GM12801 (cell line): Measurements from ENCODE around the gene CADM2.

Experiments used
- TF ChIP-seq, protein P1 (sequence below): IDR thresholded peaks from one replicate; pipeline ENCODE4 v1.5.1; 2011; ENCODE audit warnings: control low read depth; ENCODE audit not compliant: insufficient read length; ENCODE audit errors: extremely low read depth

Gene CADM2

DNA sequence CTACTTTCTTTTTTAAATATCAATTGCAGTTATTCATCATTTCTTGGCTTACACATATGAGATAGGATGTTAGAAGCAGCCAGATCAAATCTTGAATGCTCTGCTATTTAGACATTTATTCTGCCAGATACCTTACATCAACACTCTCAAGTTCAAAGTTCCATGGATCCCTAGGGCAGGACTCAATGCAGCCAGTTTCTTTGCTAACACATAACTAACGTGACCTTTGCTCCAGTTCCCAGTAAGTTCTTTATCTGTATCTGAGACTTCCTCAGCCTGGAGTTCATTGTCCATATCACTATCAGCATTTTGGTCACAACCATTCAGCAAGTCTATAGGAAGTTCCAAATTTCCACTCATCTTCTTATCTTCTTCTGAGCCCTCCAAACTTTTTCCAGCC lies 1092.3 kb downstream of the CADM2 start:
- TF ChIP-seq, protein P1, sequence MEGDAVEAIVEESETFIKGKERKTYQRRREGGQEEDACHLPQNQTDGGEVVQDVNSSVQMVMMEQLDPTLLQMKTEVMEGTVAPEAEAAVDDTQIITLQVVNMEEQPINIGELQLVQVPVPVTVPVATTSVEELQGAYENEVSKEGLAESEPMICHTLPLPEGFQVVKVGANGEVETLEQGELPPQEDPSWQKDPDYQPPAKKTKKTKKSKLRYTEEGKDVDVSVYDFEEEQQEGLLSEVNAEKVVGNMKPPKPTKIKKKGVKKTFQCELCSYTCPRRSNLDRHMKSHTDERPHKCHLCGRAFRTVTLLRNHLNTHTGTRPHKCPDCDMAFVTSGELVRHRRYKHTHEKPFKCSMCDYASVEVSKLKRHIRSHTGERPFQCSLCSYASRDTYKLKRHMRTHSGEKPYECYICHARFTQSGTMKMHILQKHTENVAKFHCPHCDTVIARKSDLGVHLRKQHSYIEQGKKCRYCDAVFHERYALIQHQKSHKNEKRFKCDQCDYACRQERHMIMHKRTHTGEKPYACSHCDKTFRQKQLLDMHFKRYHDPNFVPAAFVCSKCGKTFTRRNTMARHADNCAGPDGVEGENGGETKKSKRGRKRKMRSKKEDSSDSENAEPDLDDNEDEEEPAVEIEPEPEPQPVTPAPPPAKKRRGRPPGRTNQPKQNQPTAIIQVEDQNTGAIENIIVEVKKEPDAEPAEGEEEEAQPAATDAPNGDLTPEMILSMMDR, result no peak

- TF ChIP-seq, protein P1, result no peak
These were observed 1097.2 kb downstream of the CADM2 start for GRCh38 chr3:86056032-86056431.

DNA sequence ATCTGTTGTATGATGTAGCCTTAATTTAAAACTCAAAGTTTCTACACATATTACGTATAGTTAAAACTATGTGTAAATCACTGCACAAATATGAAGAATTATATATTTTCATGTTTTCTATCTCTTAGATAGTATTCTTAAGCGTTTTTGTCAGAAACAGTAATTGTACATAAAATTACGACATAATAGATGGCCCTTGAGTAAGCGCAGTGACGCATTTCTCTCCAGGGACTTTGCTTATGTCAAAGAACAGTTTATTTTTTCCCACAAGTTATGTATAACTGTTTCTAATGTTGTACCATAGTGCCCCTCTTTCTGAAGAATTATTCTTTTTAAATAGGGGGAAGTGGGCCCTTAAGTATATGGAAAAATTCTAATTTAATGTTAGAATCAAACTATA lies 1098.2 kb downstream of the CADM2 start:
- TF ChIP-seq, protein P1, result no peak

DNA sequence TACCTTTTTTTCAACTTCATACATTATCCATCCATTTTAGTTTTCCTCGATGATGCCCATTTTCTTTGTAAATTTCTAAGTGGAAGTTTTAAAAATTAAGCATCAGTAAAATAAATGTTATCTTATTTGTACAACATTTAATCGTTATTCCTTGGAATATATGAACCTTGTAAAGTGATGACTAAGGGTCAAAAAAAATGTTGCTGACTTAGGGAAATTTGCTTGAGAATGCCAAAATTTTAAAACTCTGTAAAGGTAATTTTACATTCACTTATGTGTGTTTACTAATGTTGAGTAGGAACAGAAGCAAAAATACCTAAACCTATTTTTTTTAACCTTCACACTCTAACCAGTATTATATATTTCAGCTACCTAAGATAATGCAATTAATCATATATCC lies 1115.0 kb downstream of the CADM2 start:
- TF ChIP-seq, protein P1, result no peak

GRCh38 chr3:86087160-86087871 lies 1128.5 kb downstream of the CADM2 start:
- TF ChIP-seq, protein P1, result no peak

- TF ChIP-seq, protein P1, result no peak
These were observed 1145.4 kb downstream of the CADM2 start for GRCh38 chr3:86104154-86104553.

- TF ChIP-seq, protein P1, result no peak
These were observed 1150.6 kb downstream of the CADM2 start for GRCh38 chr3:86109434-86109833.
